Measurements from ENCODE around the gene SAMD11.

- no peak for TF ChIP-seq CTCF (IDR thresholded peaks at IDR 0.05; ENCODE audit: insufficient read depth, low read length)
- no peak for TF ChIP-seq POLR2AphosphoS5 (IDR thresholded peaks at IDR 0.05; ENCODE audit: low read depth)
- TF ChIP-seq REST (IDR thresholded peaks at IDR 0.05; ENCODE audit: insufficient replicate concordance, low read depth) = no peak
- TF ChIP-seq GABPA (IDR thresholded peaks at IDR 0.05; ENCODE audit: low read depth) = no peak
- no peak for TF ChIP-seq SPI1 (IDR thresholded peaks at IDR 0.05; ENCODE audit: borderline replicate concordance, low read depth)
Measured at GRCh38 chr1:930633-931138, 7.0 kb downstream of the SAMD11 start.
